Thymus (tissue), 11 donors: Measurements from ENCODE around the gene DENND4C. TPM values are rescaled to one million over a fixed set of nuclear protein-coding genes. Genes with fewer than 3 reads are reported as not detected.
"Not testable (repeated sequence)": the region's sequence is repeated elsewhere in the genome, so short reads cannot be mapped to it uniquely, and the experiment has no call there.

Source experiments
- DNase-seq, 9 donors: peaks; one replicate each; pipeline ENCODE4 v3.0.0-alpha.2; 2013; ENCODE audit warnings: low spot score in 9 of 9, low read depth in 6 of 9, missing footprints in 1 of 9
- H3K27ac ChIP-seq, 2 donors: one replicate each; pipeline ENCODE4 v1.5.1; 2013; ENCODE audit warnings: control low read depth in 1 of 2, low read depth in 1 of 2, low read length in 1 of 2, mild to moderate bottlenecking in 1 of 2, moderate library complexity in 1 of 2
- H3K27me3 ChIP-seq, 2 donors: one replicate each; pipeline ENCODE4 v1.5.1; 2013; ENCODE audit warnings: low read length in 1 of 2; ENCODE audit not compliant: control insufficient read depth in 2 of 2, insufficient read depth in 1 of 2
- H3K36me3 ChIP-seq, 2 donors: one replicate each; pipeline ENCODE4 v1.5.1; 2013; ENCODE audit warnings: low read length in 1 of 2, mild to moderate bottlenecking in 1 of 2, moderate library complexity in 1 of 2; ENCODE audit not compliant: control insufficient read depth in 2 of 2, insufficient read depth in 2 of 2
- H3K4me1 ChIP-seq, 2 donors: one replicate each; pipeline ENCODE4 v1.5.1; 2013; ENCODE audit warnings: low read length in 2 of 2; ENCODE audit not compliant: control insufficient read depth in 2 of 2, insufficient read depth in 2 of 2
- H3K4me3 ChIP-seq, 2 donors: one replicate each; pipeline ENCODE4 v1.5.1; 2013; ENCODE audit warnings: low read length in 2 of 2, control low read depth in 1 of 2, mild to moderate bottlenecking in 1 of 2
- H3K9me3 ChIP-seq, 2 donors: one replicate each; pipeline ENCODE4 v1.5.1; 2013; ENCODE audit warnings: low read length in 1 of 2, mild to moderate bottlenecking in 1 of 2; ENCODE audit not compliant: control insufficient read depth in 2 of 2, insufficient read depth in 1 of 2
- WGBS: extraction: QIAGEN DNeasy Blood & Tissue Kit; methylation state at CpG from one replicate; pipeline ENCODE4 v1.1.7; 2013; 5-methylcytosine and 5-hydroxymethylcytosine counted together
- polyA plus RNA-seq: library from polyadenylated mRNA; stranded (reverse); fragments of 200-250 nt; gene quantifications from one replicate; pipeline ENCODE4 v1.2.3, GENCODE V29; 2013
- total RNA-seq: library from RNA; stranded (reverse); fragments of 120-200 nt; gene quantifications from one replicate; pipeline ENCODE4 v1.2.4, GENCODE V29; 2013
- donor health status: healthy.

Gene DENND4C
- total and polyA plus RNA-seq, 2 donors: 15.4 to 39.2 TPM

DNA sequence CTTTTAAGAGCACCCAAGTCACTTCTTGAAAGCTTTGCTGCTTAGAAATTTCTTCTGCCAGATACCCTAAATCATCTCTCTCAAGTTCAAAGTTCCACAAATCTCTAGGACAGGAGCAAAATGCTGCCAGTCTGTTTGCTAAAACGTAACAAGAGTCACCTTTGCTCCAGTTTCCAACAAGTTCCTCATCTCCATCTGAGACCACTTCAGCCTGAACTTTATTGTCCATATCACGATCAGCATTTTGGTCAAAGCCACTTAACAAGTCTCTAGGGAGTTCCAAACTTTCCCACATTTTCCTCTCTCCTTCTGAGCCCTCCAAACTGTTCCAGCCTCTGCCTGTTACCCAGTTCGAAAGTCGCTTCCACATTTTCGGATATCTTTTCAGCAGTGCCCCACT is 21.1 kb downstream of the DENND4C start:
- H3K9me3 ChIP-seq, H3K4me3 ChIP-seq, H3K4me1 ChIP-seq, H3K36me3 ChIP-seq, DNase-seq, H3K27me3 ChIP-seq, H3K27ac ChIP-seq: not testable (repeated sequence)
- WGBS: over 99% methylated on average over 5 of the region's 5 CpGs

DNA sequence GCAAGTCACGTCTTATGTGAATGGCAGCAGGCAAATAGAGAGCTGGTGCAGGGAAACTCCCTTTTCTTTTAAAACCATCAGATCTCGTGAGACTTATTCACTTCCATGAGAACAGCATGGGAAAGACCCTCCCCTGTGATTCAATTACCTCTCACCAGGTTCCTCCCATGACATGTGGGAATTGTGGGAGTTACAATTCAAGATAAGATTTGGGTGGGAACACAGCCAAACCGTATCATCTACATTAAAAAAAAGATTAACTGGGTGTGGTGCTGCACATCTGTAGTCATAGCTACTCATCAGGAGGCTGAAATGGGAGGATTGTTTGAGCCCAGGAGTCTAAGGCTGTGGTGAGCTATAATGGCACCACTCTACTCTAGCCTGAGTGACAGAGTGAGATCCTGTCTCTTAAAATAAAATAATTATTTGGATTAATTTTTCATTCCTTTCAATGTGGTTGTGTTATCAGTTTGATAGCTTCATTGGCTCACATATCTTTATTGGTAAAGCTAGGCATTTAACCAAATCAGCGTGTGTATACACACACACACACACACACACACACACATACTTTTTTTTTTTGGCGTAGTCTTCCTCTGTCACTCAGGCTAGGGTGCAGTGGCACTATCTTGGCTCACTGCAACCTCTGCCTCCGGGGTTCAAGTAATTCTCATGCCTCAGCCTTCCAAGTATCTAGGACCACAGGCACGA is 21.8 kb downstream of the DENND4C start:
- 95% methylated on average over 7 of the region's 7 CpGs for WGBS

DNA sequence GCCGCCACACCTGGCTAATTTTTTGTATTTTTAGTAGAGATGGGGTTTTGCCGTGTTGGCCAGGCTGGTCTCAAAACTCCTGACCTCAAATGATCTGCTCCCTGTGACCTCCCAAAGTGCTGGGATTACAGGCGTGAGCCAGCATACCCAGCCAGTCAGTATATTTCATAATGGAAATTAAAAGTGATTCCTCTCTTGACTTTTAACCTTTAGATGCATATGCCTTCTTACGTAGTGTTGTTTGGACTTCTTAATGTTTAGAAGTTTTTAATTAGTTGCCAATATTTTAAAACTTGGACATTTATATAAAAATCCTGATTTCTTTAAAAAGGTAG is 22.4 kb downstream of the DENND4C start:
- Histone ChIP-seq H3K4me1 (no peaks in the 10 kb centered on the region), H3K4me3 (no peak overlapping the region)
- WGBS: 98% methylated on average over 4 of the region's 4 CpGs

More for the DNA sequence above, 21.8 kb downstream of the DENND4C start:
- peaks cover 0 to 5% of the 10 kb centered on the region in 2 donors for H3K36me3 ChIP-seq
- DNase-seq: no peak
- H3K4me3 ChIP-seq: no peak overlapping the region
- H3K9me3 ChIP-seq: no peaks in the 10 kb centered on the region
- H3K4me1 ChIP-seq: no peaks in the 10 kb centered on the region
- no peaks in the 10 kb centered on the region for H3K27me3 ChIP-seq
- H3K27ac ChIP-seq: no peak overlapping the region

DNA sequence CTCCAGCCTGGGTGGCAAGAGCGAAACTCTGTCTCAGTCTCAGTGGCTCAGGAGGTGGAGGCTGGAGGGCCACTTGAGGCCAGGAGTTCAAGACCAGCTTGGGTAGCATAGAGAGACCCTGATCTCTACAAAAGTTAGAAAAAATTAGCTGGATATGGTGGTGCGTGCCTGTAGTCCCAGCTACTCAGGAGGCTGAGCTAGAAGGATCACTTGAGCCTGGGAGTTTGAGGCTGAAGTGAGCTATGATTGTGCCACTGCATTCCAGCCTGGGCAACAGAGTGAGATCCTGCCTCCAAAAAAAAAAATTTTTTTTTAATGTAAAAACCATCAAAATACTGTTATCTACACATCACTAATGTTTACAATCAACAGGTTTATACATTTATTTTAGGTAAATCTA is 24.6 kb downstream of the DENND4C start:
- no peak overlapping the region for H3K27ac ChIP-seq
- H3K4me3 ChIP-seq: no peak overlapping the region
- DNase-seq: no peak
- H3K4me1 ChIP-seq: no peaks in the 10 kb centered on the region
- H3K27me3 ChIP-seq: no peaks in the 10 kb centered on the region
- WGBS: 99% methylated on average over 2 of the region's 2 CpGs
- no peaks in the 10 kb centered on the region for H3K9me3 ChIP-seq
- H3K36me3 ChIP-seq: peaks cover 0 to 5% of the 10 kb centered on the region in 2 donors

More for the DNA sequence above, 22.4 kb downstream of the DENND4C start:
- Histone ChIP-seq H3K27me3 (no peaks in the 10 kb centered on the region), H3K27ac (no peak overlapping the region), H3K36me3 (peaks cover 0 to 5% of the 10 kb centered on the region in 2 donors), H3K9me3 (no peaks in the 10 kb centered on the region)
- no peak for DNase-seq

DNA sequence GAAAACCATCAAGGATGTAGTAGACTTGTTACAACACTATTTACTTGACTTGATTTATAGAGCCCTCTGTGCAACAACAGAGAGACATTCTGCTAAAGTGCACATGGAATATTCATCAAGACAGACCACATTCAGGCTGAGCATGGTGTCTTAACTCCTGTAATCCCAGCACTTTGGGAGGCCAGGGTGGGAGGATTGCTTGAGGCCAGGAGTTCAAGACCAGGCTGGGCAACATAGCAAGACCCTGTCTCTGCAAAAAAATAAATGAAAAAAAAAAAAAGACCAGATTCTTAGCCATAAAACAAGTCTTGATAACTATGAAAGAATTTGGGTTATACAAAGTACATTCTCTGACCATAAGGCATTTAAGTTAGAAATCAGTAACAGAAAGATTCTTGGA is 25.3 kb downstream of the DENND4C start:
- Histone ChIP-seq H3K4me3 (no peak overlapping the region), H3K9me3 (no peaks in the 10 kb centered on the region), H3K27ac (no peak overlapping the region), H3K36me3 (peaks cover 0 to 4% of the 10 kb centered on the region in 2 donors), H3K4me1 (no peaks in the 10 kb centered on the region), H3K27me3 (no peaks in the 10 kb centered on the region)
- no peak for DNase-seq

DNA sequence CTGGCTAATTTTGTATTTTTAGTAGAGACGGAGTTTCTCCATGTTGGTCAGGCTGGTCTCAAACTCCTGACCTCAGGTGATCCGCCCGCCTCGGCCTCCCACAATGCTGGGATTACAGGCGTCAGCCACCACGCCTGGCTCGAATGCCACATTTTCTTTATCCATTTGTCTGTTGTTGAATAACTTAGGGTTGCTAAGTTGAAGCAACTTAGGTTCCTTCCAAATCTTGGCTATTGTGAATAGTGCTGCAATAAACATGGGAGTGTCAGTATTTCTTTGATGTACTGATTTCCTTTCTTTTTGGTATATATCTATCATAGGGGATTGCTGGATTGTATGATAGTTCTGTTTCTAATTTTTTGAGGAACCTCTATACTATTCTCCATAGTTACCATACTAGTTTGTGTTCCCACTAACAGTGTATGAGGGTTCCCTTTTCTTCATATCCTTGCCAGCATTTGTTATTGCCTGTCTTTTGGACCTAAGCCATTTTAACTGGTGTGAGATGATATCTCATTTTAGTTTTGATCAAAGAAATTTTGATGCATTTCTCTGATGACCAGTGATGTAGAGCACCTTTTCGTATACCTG is 29.3 kb downstream of the DENND4C start:
- not testable (repeated sequence) for H3K27me3 ChIP-seq, H3K9me3 ChIP-seq, H3K36me3 ChIP-seq, H3K27ac ChIP-seq, DNase-seq, H3K4me1 ChIP-seq, H3K4me3 ChIP-seq
- 97% methylated on average over 8 of the region's 8 CpGs for WGBS

DNA sequence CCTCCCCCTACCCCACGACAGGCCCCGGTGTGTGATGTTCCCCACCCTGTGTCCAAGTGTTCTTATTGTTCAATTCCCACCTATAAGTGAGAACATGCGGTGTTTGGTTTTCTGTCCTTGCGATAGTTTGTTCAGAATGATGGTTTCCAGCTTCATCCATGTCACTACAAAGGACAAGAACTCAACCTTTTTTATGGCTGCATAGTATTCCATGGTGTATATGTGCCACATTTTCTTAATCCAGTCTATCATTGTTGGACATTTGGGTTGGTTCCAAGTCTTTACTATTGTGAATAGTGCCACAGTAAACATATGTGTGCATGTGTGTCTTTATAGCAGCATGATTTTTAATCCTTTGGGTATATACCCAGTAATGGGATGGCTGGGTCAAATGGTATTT is 35.1 kb downstream of the DENND4C start:
- not testable (repeated sequence) for H3K27ac ChIP-seq, H3K4me3 ChIP-seq, H3K4me1 ChIP-seq, H3K36me3 ChIP-seq, H3K9me3 ChIP-seq, H3K27me3 ChIP-seq, DNase-seq
- WGBS: 97% methylated on average over 4 of the region's 4 CpGs

DNA sequence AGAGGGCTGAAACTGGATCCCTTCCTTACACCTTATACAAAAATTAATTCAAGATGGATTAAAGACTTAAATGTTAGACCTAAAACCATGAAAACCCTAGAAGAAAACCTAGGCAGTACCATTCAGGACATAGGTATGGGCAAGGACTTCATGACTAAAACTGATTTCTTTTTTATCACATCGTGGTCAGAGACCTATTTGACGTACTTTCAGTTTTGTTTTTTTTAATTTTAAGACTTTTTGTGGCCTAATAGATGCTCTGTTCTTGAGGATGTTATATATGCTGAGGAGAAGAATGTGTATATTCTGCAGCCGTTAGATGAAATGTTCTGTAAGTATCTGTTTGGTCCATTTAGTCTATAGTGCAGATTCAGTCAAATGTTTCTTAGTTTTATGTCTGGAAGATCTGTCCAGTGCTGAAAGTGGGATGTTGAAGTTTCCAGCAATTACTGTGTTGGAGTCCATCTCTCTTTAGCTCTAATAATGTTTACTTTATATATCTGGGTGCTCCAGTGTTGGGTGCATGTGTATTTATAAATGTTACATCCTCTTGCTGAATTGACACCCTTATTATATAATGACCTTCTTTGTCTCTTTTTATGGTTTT is 36.4 kb downstream of the DENND4C start:
- not testable (repeated sequence) for H3K4me1 ChIP-seq, H3K9me3 ChIP-seq, H3K36me3 ChIP-seq, DNase-seq, H3K4me3 ChIP-seq, H3K27me3 ChIP-seq, H3K27ac ChIP-seq
- 74% methylated on average over 3 of the region's 3 CpGs for WGBS

DNA sequence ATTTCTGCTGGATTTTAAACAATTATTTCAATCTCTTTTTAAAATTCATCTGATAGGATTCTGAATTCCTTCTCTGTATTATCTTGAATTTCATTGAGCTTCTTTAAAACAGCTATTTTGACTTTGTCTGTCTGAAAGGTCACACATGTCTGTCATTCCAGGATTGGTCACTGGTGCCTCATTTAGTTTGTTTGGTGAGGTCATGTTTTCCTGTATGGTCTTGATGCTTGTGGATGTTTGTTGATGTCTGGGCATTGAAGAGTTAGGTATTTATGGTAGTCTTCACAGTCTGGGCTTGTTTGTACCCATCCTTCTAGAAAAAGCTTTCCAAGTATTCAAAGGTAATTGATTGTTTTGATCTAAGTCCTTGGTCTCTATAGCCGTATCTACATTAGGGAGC is 39.1 kb downstream of the DENND4C start:
- Histone ChIP-seq H3K9me3 (no peaks in the 10 kb centered on the region), H3K27ac (no peak overlapping the region)
- DNase-seq: no peak

More for the DNA sequence above, 39.1 kb downstream of the DENND4C start:
- 98% methylated on average over 1 of the region's 1 CpG for WGBS
- Histone ChIP-seq H3K4me3 (no peak overlapping the region), H3K4me1 (no peaks in the 10 kb centered on the region), H3K27me3 (no peaks in the 10 kb centered on the region), H3K36me3 (peaks cover 4 to 5% of the 10 kb centered on the region in 2 donors)
